Tibial artery (tissue), 4 donors: ENCODE results near the gene EML2.

Experiments used
- DNase-seq, 2 donors: peaks; one replicate each; pipeline ENCODE4 v3.0.0-alpha.2; 2019
- H3K27ac ChIP-seq, 2 donors: fragments of 200-600 bp; sonication (generic) in 1 of 2; 1 replicate in 1 of 2; 2 replicates in 1 of 2; pipeline ENCODE4 v1.5.1; 2018 to 2019; ENCODE audit warnings: mild to moderate bottlenecking in 1 of 2
- H3K27me3 ChIP-seq, 2 donors: fragments of 200-600 bp; sonication (generic) in 1 of 2; one replicate each; pipeline versions ENCODE4 v1.5.1 to v1.6.0; 2016 to 2019
- H3K36me3 ChIP-seq, 3 donors: fragments of 200-600 bp; sonication (generic) in 2 of 3; one replicate each; pipeline ENCODE4 v1.5.1; 2016 to 2019; ENCODE audit warnings: mild to moderate bottlenecking in 2 of 3
- H3K4me1 ChIP-seq, 4 donors: fragments of 200-600 bp; sonication (generic) in 2 of 4; 1 replicate in 3 of 4; 2 replicates in 1 of 4; pipeline ENCODE4 v1.5.1; 2016 to 2019
- H3K4me3 ChIP-seq, 2 donors: fragments of 200-600 bp; sonication (generic) in 1 of 2; 1 replicate in 1 of 2; 2 replicates in 1 of 2; pipeline ENCODE4 v1.5.1; 2018 to 2019; ENCODE audit warnings: mild to moderate bottlenecking in 2 of 2
- H3K9me3 ChIP-seq, 3 donors: fragments of 200-600 bp; sonication (generic) in 1 of 3; one replicate each; pipeline ENCODE4 v1.5.1; 2016 to 2019
- intact Hi-C: fragments of 100-400 bp; cut with DNase I; formaldehyde crosslinking; loops from one replicate; pipeline ENCODE4 v1.15.0; 2023; ENCODE audit warnings: low total_unique reads
- TF ChIP-seq, protein P1 (sequence below), 2 experiments: fragments of 200-600 bp in 1 of 2; fragments of 450-650 bp in 1 of 2; IDR thresholded peaks; one replicate each; pipeline ENCODE4 v1.5.1; 2017 to 2019; ENCODE audit warnings: antibody characterized with exemption in 2 of 2, mild to moderate bottlenecking in 1 of 2, moderate library complexity in 1 of 2

Gene EML2

DNA sequence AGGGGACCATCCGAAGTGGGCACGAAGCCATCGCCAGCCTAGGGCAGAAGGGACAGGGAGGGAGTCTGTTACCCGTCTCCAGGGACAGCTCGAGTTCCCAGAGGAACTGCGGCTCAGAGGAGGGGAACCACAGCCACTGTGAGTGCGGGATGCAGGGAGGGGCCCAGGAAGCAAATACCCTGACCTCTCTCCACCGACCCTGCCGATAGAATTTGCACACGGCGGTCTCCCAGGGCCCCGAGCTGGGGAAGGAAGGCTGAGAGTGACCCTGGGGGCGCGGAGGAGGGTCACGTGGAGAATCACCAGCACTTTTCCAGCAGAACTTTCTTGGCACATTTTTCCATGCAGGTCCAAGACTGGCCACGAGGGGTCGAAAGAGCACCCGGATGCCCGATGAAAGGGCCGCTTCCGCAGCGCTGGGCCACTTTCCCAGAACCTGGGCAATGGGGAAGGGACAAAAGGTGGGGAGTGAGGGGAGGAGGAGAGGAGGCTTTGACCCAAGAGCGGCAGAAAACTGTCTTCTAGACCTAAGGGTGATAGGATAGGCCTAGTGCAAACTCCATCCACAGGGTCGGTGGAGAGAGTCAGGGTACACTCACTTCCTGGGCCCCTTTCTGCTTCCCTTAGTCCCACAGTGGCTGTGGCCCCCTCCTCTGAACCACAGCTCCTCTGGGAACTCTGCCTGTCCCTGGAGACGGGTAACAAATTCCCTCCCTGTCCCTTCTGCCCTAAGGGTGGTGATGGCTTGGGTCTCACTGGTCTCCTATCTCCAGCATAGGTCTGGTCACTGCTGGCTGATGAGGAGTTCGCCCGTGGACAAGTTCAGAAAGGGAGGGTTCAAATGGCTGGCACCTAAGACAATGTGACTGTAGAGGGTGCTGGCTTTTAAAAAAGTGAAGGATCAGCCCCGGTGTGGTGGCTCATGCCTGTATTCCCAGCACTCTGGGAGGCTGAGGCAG, 31.8 kb downstream of the EML2 start:
- TF ChIP-seq, protein P1, sequence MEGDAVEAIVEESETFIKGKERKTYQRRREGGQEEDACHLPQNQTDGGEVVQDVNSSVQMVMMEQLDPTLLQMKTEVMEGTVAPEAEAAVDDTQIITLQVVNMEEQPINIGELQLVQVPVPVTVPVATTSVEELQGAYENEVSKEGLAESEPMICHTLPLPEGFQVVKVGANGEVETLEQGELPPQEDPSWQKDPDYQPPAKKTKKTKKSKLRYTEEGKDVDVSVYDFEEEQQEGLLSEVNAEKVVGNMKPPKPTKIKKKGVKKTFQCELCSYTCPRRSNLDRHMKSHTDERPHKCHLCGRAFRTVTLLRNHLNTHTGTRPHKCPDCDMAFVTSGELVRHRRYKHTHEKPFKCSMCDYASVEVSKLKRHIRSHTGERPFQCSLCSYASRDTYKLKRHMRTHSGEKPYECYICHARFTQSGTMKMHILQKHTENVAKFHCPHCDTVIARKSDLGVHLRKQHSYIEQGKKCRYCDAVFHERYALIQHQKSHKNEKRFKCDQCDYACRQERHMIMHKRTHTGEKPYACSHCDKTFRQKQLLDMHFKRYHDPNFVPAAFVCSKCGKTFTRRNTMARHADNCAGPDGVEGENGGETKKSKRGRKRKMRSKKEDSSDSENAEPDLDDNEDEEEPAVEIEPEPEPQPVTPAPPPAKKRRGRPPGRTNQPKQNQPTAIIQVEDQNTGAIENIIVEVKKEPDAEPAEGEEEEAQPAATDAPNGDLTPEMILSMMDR (IDR thresholded peaks at IDR 0.05), result peak; percentile 87 to 93
- H3K36me3 ChIP-seq, result peaks cover 10 to 38% (median 34%) of the 10 kb centered on the region in 3 donors
- H3K9me3 ChIP-seq, result no peaks in the 10 kb centered on the region
- peaks cover 0 to 11% (median 5%) of the 10 kb centered on the region in 4 donors for H3K4me1 ChIP-seq
- peak; percentile 64 to 83 for DNase-seq
- intact Hi-C loops, result loop anchor here (2.0 kb wide), 1 partner anchor 35 kb away; no protein-coding TSS in a partner anchor
- H3K27ac ChIP-seq, result no peak overlapping the region
- peaks cover 2 to 19% of the 10 kb centered on the region in 2 donors for H3K27me3 ChIP-seq
- peak overlapping the region in 1 of 2 donors; percentile 8 for H3K4me3 ChIP-seq

DNA sequence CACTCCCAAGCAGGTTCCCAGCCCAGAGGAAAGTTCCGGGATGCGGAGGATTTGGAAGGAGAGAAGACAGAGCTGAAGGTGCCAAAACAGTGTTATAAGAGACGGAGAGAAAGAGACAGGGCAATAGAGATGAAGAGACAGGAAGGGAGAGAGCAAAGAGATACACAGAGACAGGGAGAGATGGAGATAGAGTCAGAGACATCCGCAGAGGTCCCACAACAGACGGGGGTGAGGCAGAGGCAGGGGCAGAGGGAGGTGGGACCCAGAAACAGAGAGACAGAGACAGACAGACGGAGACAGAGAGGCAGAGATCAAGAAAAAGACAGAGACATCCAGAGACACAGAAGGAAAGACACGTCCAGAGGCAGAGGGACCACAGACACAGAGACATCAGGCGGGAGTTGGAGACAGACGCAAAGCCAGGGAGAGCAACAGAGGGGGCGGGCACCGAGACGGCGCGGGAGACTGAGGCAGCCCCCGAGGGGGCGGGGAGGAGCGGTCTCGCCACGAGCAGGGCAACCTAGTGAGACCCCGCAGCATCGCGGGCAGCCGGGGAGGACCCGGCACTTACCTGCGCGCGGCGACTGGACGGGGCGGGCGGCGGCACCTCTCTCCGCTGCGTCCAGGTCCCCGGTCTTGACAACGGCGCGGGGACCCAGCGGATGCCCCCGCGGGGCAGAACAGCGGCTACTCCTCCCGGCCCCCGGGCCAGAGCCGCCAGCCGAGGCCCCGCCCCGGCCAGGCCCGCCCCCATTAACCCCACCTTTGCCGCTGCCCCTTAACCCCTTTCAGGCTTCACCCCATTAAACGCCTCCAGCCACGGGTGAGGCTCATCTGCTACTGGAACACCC, 37.4 kb downstream of the EML2 start, which contains the start of gene GPR4:
TSS of gene GPR4 (minus strand) at position 689 of the 851 bp plus-strand sequence. CDS start 10,346 bp downstream, outside the sequence.
- TF ChIP-seq, protein P1 (IDR thresholded peaks at IDR 0.05), result no peak
- Histone ChIP-seq H3K27ac (no peak within 1 kb of the TSS), H3K36me3 (no peaks in the 10 kb centered on the region), H3K27me3 (peaks cover 5 to 71% of the 10 kb centered on the region in 2 donors), H3K4me3 (peak within 1 kb of the TSS; percentile 28 to 39), H3K9me3 (no peaks in the 10 kb centered on the region), H3K4me1 (peaks cover 0 to 17% (median 8%) of the 10 kb centered on the region in 4 donors)
- DNase-seq, result no peak
- intact Hi-C loops, result no loop called here

DNA sequence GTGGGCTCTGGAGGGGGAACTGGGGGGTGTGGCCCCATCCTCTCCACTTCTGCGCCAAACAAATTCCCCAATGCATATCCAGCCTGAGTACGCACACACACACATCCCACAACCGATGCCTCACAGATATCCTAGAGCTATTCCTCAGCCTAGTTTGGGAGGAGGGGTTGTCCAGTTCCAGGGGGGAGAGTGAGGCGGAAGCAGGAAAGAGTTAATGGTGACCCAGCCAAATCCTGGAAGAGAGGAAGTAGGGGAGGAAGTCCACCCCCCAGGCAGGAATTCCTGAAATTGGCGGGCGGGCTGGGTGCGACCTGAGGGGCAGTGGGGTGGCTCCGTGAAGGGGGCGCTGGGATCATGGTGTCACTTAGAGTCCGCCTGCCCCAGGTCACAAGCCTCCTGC, 38.1 kb downstream of the EML2 start:
- H3K9me3 ChIP-seq, result no peaks in the 10 kb centered on the region
- TF ChIP-seq, protein P1 (IDR thresholded peaks at IDR 0.05), result no peak
- intact Hi-C loops, result no loop called here
- peaks cover 5 to 76% of the 10 kb centered on the region in 2 donors for H3K27me3 ChIP-seq
- peak overlapping the region; percentile 28 to 39 for H3K4me3 ChIP-seq
- H3K27ac ChIP-seq, result no peak overlapping the region
- DNase-seq, result no peak
- H3K4me1 ChIP-seq, result peaks cover 0 to 17% (median 8%) of the 10 kb centered on the region in 4 donors
- no peaks in the 10 kb centered on the region for H3K36me3 ChIP-seq

DNA sequence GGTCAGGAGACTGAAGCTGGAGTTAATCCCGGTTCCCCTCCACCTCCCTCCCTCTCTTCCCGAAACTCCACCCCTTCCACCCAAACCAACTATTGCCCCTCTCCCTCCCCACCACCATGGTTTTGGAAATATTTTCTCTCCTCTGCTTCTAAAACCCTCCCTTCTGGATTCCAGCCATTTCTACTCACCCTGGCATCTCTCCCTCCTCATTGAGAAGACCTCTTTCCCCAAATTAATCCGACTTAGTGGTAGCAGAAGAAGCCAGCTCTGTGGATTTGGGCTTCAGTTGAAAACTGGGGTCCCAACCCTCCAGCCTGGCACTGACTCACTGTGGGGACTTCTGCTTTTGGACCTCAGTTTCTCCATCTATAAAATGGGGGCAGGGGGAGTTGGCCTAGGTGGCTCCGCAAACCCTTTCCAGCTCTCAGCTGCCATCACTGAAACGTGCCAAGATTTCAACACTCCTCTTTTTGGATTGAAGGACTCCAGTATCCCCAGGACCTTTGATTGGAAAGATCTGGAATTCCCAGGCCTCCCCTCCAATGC, 38.8 kb downstream of the EML2 start:
- intact Hi-C loops, result no loop called here
- no peaks in the 10 kb centered on the region for H3K9me3 ChIP-seq
- peaks cover 0 to 17% (median 8%) of the 10 kb centered on the region in 4 donors for H3K4me1 ChIP-seq
- no peak overlapping the region for H3K4me3 ChIP-seq
- no peak for DNase-seq
- TF ChIP-seq, protein P1 (IDR thresholded peaks at IDR 0.05), result no peak
- H3K27me3 ChIP-seq, result peaks cover 5 to 82% of the 10 kb centered on the region in 2 donors
- H3K27ac ChIP-seq, result no peak overlapping the region
- no peaks in the 10 kb centered on the region for H3K36me3 ChIP-seq

DNA sequence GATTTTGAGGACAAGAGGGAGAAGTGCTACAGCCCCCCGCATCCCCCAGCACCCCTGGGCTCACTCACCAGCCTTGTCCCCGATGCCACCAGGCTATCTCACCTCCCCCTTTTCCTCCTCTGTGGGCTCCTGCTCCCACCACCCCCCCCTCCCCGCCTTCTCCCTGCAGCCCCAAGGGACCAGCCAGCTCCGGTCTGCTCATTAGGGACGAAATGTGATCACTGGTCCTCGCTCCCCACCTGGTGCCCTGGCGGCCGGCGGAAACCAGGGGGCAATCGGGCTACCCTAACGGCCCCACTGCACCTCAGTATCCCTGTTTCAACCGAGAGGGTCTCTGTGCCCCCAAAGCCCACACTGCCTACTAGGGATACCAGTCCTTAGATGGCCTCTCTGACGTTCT, 39.9 kb downstream of the EML2 start:
- no peak overlapping the region for H3K27ac ChIP-seq
- TF ChIP-seq, protein P1 (IDR thresholded peaks at IDR 0.05), result no peak
- intact Hi-C loops, result no loop called here

More for the DNA sequence above, 39.9 kb downstream of the EML2 start:
- DNase-seq, result no peak
- Histone ChIP-seq H3K4me3 (no peak overlapping the region), H3K27me3 (peaks cover 5 to 89% of the 10 kb centered on the region in 2 donors), H3K9me3 (no peaks in the 10 kb centered on the region), H3K36me3 (no peaks in the 10 kb centered on the region), H3K4me1 (peaks cover 0 to 17% (median 8%) of the 10 kb centered on the region in 4 donors)
